HepG2 (cell line): ENCODE results near the gene NCAPG. TPM values are rescaled to one million over a fixed set of nuclear protein-coding genes. Genes with fewer than 3 reads are reported as not detected.

Source experiments
- CTCF ChIP-seq: sonication (generic); formaldehyde crosslinking; IDR thresholded peaks from 2 replicates; pipeline ENCODE4 v1.5.0; 2020; ENCODE audit warnings: mild to moderate bottlenecking, missing genetic modification reagents, moderate library complexity
- HNF1B ChIP-seq: sonication (generic); formaldehyde crosslinking; IDR thresholded peaks from 2 replicates; pipeline ENCODE4 v1.5.1; 2020; ENCODE audit warnings: mild to moderate bottlenecking, moderate library complexity, missing genetic modification reagents
- KLF6 ChIP-seq: IDR thresholded peaks from 2 replicates; pipeline ENCODE4 v1.8.0; 2016; ENCODE audit warnings: missing biosample characterization, missing genetic modification reagents
- RAD51 ChIP-seq: fragments of 450-650 bp; IDR thresholded peaks from 2 replicates; pipeline ENCODE4 v1.6.1; 2016; ENCODE audit warnings: borderline replicate concordance
- TARDBP ChIP-seq: sonication (generic); formaldehyde crosslinking; IDR thresholded peaks from 2 replicates; pipeline ENCODE4 v1.8.0; 2022; ENCODE audit warnings: mild to moderate bottlenecking, missing genetic modification reagents
- ZBTB40 ChIP-seq, 2 experiments: fragments of 450-650 bp in 1 of 2; sonication (generic) in 1 of 2; formaldehyde crosslinking in 1 of 2; IDR thresholded peaks; 2 replicates each; pipeline versions ENCODE4 v1.6.1 to v1.8.0; 2016 to 2022; ENCODE audit warnings: antibody characterized with exemption in 1 of 2, mild to moderate bottlenecking in 1 of 2, missing genetic modification reagents in 1 of 2
- ZBTB43 ChIP-seq: sonication (generic); formaldehyde crosslinking; conservative IDR thresholded peaks from 2 replicates; pipeline ENCODE4 v1.4.0; 2020; ENCODE audit warnings: missing genetic modification reagents
- ZKSCAN5 ChIP-seq: sonication (generic); formaldehyde crosslinking; IDR thresholded peaks from 2 replicates; pipeline ENCODE4 v1.5.1; 2020; ENCODE audit warnings: mild to moderate bottlenecking, missing genetic modification reagents
- ZNF124 ChIP-seq: sonication (generic); formaldehyde crosslinking; IDR thresholded peaks from 2 replicates; pipeline ENCODE4 v1.4.0; 2020; ENCODE audit warnings: missing genetic modification reagents
- ZNF710 ChIP-seq: sonication (generic); formaldehyde crosslinking; IDR thresholded peaks from 2 replicates; pipeline ENCODE4 v1.5.0; 2020; ENCODE audit warnings: mild to moderate bottlenecking, missing genetic modification reagents, borderline replicate concordance
- polyA plus RNA-seq, 8 experiments: library from polyadenylated mRNA; depleted of rRNA in 3 of 8; stranded (reverse) in 7 of 8; unstranded in 1 of 8; fragments of >200 nt; fragmentation: Illumina TruSeq in 4 of 8; extraction: Trizol in 4 of 8; gene quantifications; 2 replicates each; pipeline versions ENCODE4 v1.2.1 to v1.2.3, GENCODE V29; 2011 to 2016; ENCODE audit warnings: low read depth in 4 of 8, missing spikeins in 1 of 8, mixed read lengths in 1 of 8; ENCODE audit not compliant: insufficient read depth in 1 of 8
- total RNA-seq, 5 experiments: library from RNA; depleted of rRNA; stranded (reverse); fragments of >200 nt; fragmentation: Illumina TruSeq; extraction: Trizol; gene quantifications; 2 replicates each; pipeline ENCODE4 v1.2.3, GENCODE V29; 2016; ENCODE audit warnings: low read depth in 1 of 5

The NCAPG gene
- total and polyA plus RNA-seq, 2 of the 13 experiments (the other 11 are each of a cell fraction or from before 2014, with no cell fraction given): 14.8 to 61.9 TPM

- peak; percentile 73 for TF ChIP-seq ZBTB43
- TF ChIP-seq HNF1B: peak; percentile 94
- 0 out of 2 replicates have a peak, but pooled peaks have one; percentile 46 for TF ChIP-seq ZNF124
- no peak for TF ChIP-seq RAD51
- 0 out of 2 replicates have a peak, but pooled peaks have one; percentile 53 for TF ChIP-seq KLF6 (CRISPR knock-in tag)
- TF ChIP-seq ZBTB40 (IDR thresholded peaks at IDR 0.05): peak; percentile 52
- TF ChIP-seq ZBTB40 (CRISPR knock-in tag; IDR thresholded peaks at IDR 0.05): peak; percentile 88
- TF ChIP-seq ZKSCAN5 (CRISPR knock-in tag): peak; percentile 70; the same call in 1 of the 2 replicates
- TF ChIP-seq TARDBP (CRISPR knock-in tag): peak; percentile 78
- no peak for TF ChIP-seq ZNF710 (CRISPR knock-in tag)
- peak; percentile 6; the same call in 1 of the 2 replicates for TF ChIP-seq CTCF (CRISPR knock-in tag)
Observed at GRCh38 chr4:17810260-17811077, at the start of gene NCAPG, which contains the start of gene DCAF16 (continued).
